Skin of body (tissue), 2 donors: ENCODE data around the gene SERF2. TPM values are rescaled to one million over a fixed set of nuclear protein-coding genes. Genes with fewer than 3 reads are reported as not detected.

ENCODE experiments used
- DNase-seq: peaks from one replicate; lab custom pipeline; 2025; lab: John Stamatoyannopoulos, UW
- total RNA-seq: library from RNA; depleted of rRNA; stranded (reverse); fragments of >200 nt; gene quantifications from one replicate; pipeline ENCODE4 v1.2.3, GENCODE V29; 2014

Gene SERF2
- 196 TPM for total RNA-seq

GRCh38 chr15:43791993-43792760 is at the start of gene SERF2:
SERF2 (plus strand) TSS chr15:43792320; CDS start chr15:43792377, 57 bp downstream.
- DNase-seq = peak; percentile 100

- DNase-seq = peak; percentile 81
Measured at GRCh38 chr15:43746245-43746902, 45.7 kb upstream of the SERF2 start, which contains the start of gene PDIA3. PDIA3 (plus strand) TSS chr15:43746438; CDS start chr15:43746540, 102 bp downstream.

GRCh38 chr15:43746903-43747309 is 45.2 kb upstream of the SERF2 start:
- DNase-seq = peak; percentile 47

- peak; percentile 13 for DNase-seq
Measured at GRCh38 chr15:43748376-43748775, 43.7 kb upstream of the SERF2 start.

GRCh38 chr15:43749690-43750345 is 42.3 kb upstream of the SERF2 start:
- no peak for DNase-seq

GRCh38 chr15:43751885-43752284 is 40.2 kb upstream of the SERF2 start:
- DNase-seq = no peak

- DNase-seq = peak; percentile 20
Measured at GRCh38 chr15:43762824-43763223, 29.3 kb upstream of the SERF2 start.

- DNase-seq = no peak
Measured at GRCh38 chr15:43763819-43764446, 28.2 kb upstream of the SERF2 start.

GRCh38 chr15:43769584-43770228 is 22.4 kb upstream of the SERF2 start:
- DNase-seq = no peak

GRCh38 chr15:43771816-43772215 is 20.3 kb upstream of the SERF2 start:
- no peak for DNase-seq

GRCh38 chr15:43772624-43773023 is 19.5 kb upstream of the SERF2 start:
- no peak for DNase-seq

- DNase-seq = no peak
Measured at GRCh38 chr15:43774062-43774461, 18.1 kb upstream of the SERF2 start.

GRCh38 chr15:43775411-43775965 is 16.6 kb upstream of the SERF2 start:
- DNase-seq = no peak

- no peak for DNase-seq
Measured at GRCh38 chr15:43776101-43776717, 15.9 kb upstream of the SERF2 start.

GRCh38 chr15:43776718-43777266 is 15.3 kb upstream of the SERF2 start, which contains the start of gene ELL3:
ELL3 (minus strand) TSS chr15:43776966; CDS start chr15:43776901, 65 bp downstream.
- DNase-seq = peak; percentile 66

- DNase-seq = peak; percentile 66
Measured at GRCh38 chr15:43777267-43777914, 14.7 kb upstream of the SERF2 start.

- no peak for DNase-seq
Measured at GRCh38 chr15:43779016-43779415, 13.1 kb upstream of the SERF2 start.

- no peak for DNase-seq
Measured at GRCh38 chr15:43789409-43789808, 2.7 kb upstream of the SERF2 start.

- DNase-seq = peak; percentile 22
Measured at GRCh38 chr15:43792761-43793476, 799 bp downstream of the SERF2 start.
